Peyer's patch (tissue), 4 donors: ENCODE measurements around the gene CDK2.

ENCODE experiments used
- CTCF ChIP-seq, 6 experiments: fragments of 450-650 bp in 4 of 6; fragments of 200-600 bp in 2 of 6; sonication (generic) in 1 of 6; IDR thresholded peaks; one replicate each; pipeline ENCODE4 v1.5.1; 2017 to 2019; ENCODE audit warnings: antibody characterized with exemption in 6 of 6, mild to moderate bottlenecking in 3 of 6, moderate library complexity in 1 of 6
- POLR2A ChIP-seq, 2 donors: fragments of 450-650 bp; IDR thresholded peaks; one replicate each; pipeline ENCODE4 v1.5.1; 2017; ENCODE audit warnings: antibody characterized with exemption in 2 of 2, mild to moderate bottlenecking in 2 of 2, moderate library complexity in 2 of 2

- TF ChIP-seq POLR2A (IDR thresholded peaks at IDR 0.05) (no peak), CTCF (IDR thresholded peaks at IDR 0.05) (no peak)
Measured at GRCh38 chr12:55937981-55938380, 28.6 kb upstream of the CDK2 start.
